SU-DHL-6 (cell line): ENCODE data around the gene ATE1.

Source experiments
- H2AFZ ChIP-seq: fragments of 200-600 bp; sonication (generic); 2 replicates; pipeline ENCODE4 v1.6.1; 2014; ENCODE audit warnings: low read depth, mild to moderate bottlenecking, moderate library complexity, mixed read lengths, antibody characterized with exemption, low read length; ENCODE audit not compliant: severe bottlenecking
- H3F3A ChIP-seq: fragments of 200-600 bp; shearing (Covaris generic); 2 replicates; pipeline ENCODE4 v1.6.0; 2016; ENCODE audit warnings: antibody characterized with exemption, mild to moderate bottlenecking; ENCODE audit not compliant: insufficient read depth
- H3K27ac ChIP-seq: fragments of 200-600 bp; sonication (generic); 2 replicates; pipeline ENCODE4 v1.5.1; 2016; ENCODE audit warnings: low read depth, mild to moderate bottlenecking, low read length, moderate library complexity, mixed read lengths
- H3K27me3 ChIP-seq: fragments of 200-600 bp; sonication (generic), shearing (Covaris generic); 2 replicates; pipeline ENCODE4 v1.6.0; 2014; ENCODE audit warnings: mild to moderate bottlenecking, low read length
- H3K36me3 ChIP-seq: fragments of 200-600 bp; sonication (generic); 2 replicates; pipeline ENCODE4 v1.6.1; 2014; ENCODE audit warnings: mild to moderate bottlenecking, low read length, mixed read lengths
- H3K4me2 ChIP-seq: fragments of 300-600, 200-600 bp; shearing (Covaris generic), sonication (generic); 2 replicates; pipeline ENCODE4 v1.6.0; 2014; ENCODE audit warnings: low read length, low read depth, mild to moderate bottlenecking; ENCODE audit not compliant: poor library complexity, severe bottlenecking
- H3K4me3 ChIP-seq: fragments of 200-600 bp; sonication (generic); 2 replicates; pipeline ENCODE4 v1.5.1; 2014; ENCODE audit warnings: antibody characterized with exemption, low read length, mild to moderate bottlenecking, mixed read lengths; ENCODE audit not compliant: insufficient read depth, poor library complexity, severe bottlenecking
- H3K79me2 ChIP-seq: fragments of 200-600 bp; sonication (generic); 2 replicates; pipeline ENCODE4 v1.6.1; 2014; ENCODE audit warnings: mild to moderate bottlenecking, low read length, moderate library complexity; ENCODE audit not compliant: insufficient read depth
- H3K9ac ChIP-seq: fragments of 200-600 bp; sonication (generic); 2 replicates; pipeline ENCODE4 v1.7.0; 2014; ENCODE audit warnings: mild to moderate bottlenecking, low read length
- H3K9me2 ChIP-seq: fragments of 200-600 bp; sonication (generic); replicated peaks from 2 replicates; pipeline ENCODE4 v1.6.1; 2014; ENCODE audit warnings: low read length; ENCODE audit not compliant: insufficient read depth
- H3K9me3 ChIP-seq: fragments of 200-600 bp; sonication (generic); 2 replicates; pipeline ENCODE4 v1.6.1; 2014; ENCODE audit warnings: low read length, mixed read lengths; ENCODE audit not compliant: insufficient read depth
- H4K20me1 ChIP-seq: fragments of 200-600 bp; sonication (generic); 2 replicates; pipeline ENCODE4 v1.6.1; 2014; ENCODE audit warnings: low read depth, mild to moderate bottlenecking, antibody characterized with exemption, low read length, moderate library complexity, mixed read lengths
- EZH2phosphoT487 ChIP-seq: fragments of 200-600 bp; sonication (generic), shearing (Covaris generic); conservative IDR thresholded peaks from 2 replicates; pipeline ENCODE4 v1.6.1; 2018; ENCODE audit warnings: mild to moderate bottlenecking, antibody characterized with exemption, low read length, moderate library complexity, mixed read lengths
- TF ChIP-seq, protein P1 (sequence below): fragments of 200-600 bp; sonication (generic); IDR thresholded peaks from one replicate; pipeline ENCODE4 v1.5.1; 2017; ENCODE audit warnings: antibody characterized with exemption, mild to moderate bottlenecking, low read length, moderate library complexity; ENCODE audit not compliant: insufficient read depth, poor library complexity, severe bottlenecking

ATE1 gene

DNA sequence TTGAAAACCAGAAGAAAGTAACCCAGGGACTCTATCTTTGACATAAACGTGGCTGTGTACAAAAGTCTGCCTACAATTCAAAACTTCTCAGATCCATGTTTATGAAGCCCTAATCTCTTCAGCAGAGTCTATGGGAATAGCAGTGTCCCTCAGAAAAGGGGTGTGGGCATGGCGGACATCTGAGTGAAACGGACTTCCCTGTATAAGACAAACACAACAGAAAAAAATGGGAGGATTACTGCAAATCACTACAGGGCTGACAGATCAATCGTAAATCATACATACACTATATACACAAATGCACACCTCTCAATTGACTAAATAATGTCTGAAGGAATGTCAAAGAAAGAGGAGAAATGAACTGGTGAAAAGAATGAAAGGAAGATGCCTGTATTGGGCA lies 114.0 kb downstream of the ATE1 start:
- H4K20me1 ChIP-seq: no peaks in the 10 kb centered on the region
- H3K9me3 ChIP-seq: no peaks in the 10 kb centered on the region
- H3K36me3 ChIP-seq: no peaks in the 10 kb centered on the region
- H3K79me2 ChIP-seq: no peaks in the 10 kb centered on the region
- H3K27me3 ChIP-seq: no peaks in the 10 kb centered on the region
- no peak overlapping the region for H3K27ac ChIP-seq
- no peak overlapping the region for H3K9ac ChIP-seq
- H2AFZ ChIP-seq: no peak overlapping the region
- H3F3A ChIP-seq: no peaks in the 10 kb centered on the region
- TF ChIP-seq EZH2phosphoT487: no peak
- TF ChIP-seq, protein P1, sequence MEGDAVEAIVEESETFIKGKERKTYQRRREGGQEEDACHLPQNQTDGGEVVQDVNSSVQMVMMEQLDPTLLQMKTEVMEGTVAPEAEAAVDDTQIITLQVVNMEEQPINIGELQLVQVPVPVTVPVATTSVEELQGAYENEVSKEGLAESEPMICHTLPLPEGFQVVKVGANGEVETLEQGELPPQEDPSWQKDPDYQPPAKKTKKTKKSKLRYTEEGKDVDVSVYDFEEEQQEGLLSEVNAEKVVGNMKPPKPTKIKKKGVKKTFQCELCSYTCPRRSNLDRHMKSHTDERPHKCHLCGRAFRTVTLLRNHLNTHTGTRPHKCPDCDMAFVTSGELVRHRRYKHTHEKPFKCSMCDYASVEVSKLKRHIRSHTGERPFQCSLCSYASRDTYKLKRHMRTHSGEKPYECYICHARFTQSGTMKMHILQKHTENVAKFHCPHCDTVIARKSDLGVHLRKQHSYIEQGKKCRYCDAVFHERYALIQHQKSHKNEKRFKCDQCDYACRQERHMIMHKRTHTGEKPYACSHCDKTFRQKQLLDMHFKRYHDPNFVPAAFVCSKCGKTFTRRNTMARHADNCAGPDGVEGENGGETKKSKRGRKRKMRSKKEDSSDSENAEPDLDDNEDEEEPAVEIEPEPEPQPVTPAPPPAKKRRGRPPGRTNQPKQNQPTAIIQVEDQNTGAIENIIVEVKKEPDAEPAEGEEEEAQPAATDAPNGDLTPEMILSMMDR: no peak
- no peak overlapping the region for H3K4me2 ChIP-seq
- H3K4me3 ChIP-seq: no peak overlapping the region
- H3K9me2 ChIP-seq: no peaks in the 10 kb centered on the region

DNA sequence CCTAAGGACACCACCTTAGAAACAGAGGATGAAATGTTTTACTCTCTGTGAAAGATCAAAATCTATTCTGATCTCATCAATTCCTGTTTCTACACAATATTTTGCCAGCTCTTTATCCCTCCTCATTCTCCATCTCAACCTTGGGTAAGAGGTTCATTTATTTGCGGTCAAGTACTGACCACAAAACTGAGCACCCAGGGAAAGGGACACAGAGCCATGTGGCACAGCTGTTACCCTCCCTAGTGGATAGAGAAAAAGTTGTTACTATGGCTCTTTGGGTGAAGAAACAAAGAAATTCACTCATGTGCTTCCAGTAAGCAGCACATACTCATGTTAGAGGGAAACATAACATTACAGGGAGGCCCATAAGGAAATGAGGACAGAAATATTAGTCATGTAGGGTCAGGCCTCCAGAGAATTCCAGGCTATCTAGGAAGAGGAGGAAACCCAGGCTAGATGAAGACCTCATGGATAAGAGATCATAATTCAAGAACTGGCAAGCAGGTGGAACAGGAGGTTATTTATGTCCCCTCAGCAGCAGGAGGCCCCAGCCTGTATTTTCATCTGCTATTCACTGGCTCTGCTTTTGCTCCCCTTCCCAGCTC lies 114.5 kb downstream of the ATE1 start:
- no peaks in the 10 kb centered on the region for H4K20me1 ChIP-seq
- no peaks in the 10 kb centered on the region for H3K9me2 ChIP-seq
- no peak overlapping the region for H3K4me3 ChIP-seq
- no peak overlapping the region for H3K4me2 ChIP-seq
- H3K9me3 ChIP-seq: no peaks in the 10 kb centered on the region
- H3K9ac ChIP-seq: no peak overlapping the region
- no peaks in the 10 kb centered on the region for H3F3A ChIP-seq
- no peaks in the 10 kb centered on the region for H3K79me2 ChIP-seq
- H3K27me3 ChIP-seq: no peaks in the 10 kb centered on the region
- no peak overlapping the region for H2AFZ ChIP-seq
- TF ChIP-seq EZH2phosphoT487: no peak
- TF ChIP-seq, protein P1: no peak
- H3K36me3 ChIP-seq: no peaks in the 10 kb centered on the region
- no peak overlapping the region for H3K27ac ChIP-seq

DNA sequence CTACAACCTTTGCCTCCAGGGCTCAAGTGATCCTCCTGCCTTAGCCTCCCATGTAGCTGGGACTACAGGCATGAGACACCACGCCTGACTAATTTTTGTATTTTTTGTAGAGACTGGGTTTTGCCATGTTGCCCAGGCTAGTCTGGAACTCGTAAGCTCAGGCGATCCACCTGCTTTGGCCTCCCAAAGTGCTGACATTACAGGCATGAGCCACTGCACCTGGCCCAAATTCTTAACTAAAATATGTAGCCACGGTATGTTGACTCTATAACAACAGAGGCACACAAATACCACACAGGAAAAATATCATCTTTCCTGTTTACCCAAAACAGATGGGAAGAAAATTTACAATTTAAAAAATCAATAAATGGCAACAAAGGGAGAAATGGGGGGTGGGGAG lies 115.8 kb downstream of the ATE1 start:
- H3K4me3 ChIP-seq: no peak overlapping the region

More for the DNA sequence above, 115.8 kb downstream of the ATE1 start:
- Histone ChIP-seq H2AFZ (no peak overlapping the region), H3K9ac (no peak overlapping the region), H4K20me1 (no peaks in the 10 kb centered on the region), H3K9me3 (no peaks in the 10 kb centered on the region), H3K79me2 (no peaks in the 10 kb centered on the region), H3F3A (no peaks in the 10 kb centered on the region), H3K27ac (no peak overlapping the region), H3K27me3 (no peaks in the 10 kb centered on the region), H3K36me3 (no peaks in the 10 kb centered on the region), H3K4me2 (no peak overlapping the region), H3K9me2 (no peaks in the 10 kb centered on the region)
- no peak for TF ChIP-seq EZH2phosphoT487
- TF ChIP-seq, protein P1: no peak
